SK-N-SH (cell line): ENCODE data around the gene TNK2. TPM values are rescaled to one million over a fixed set of nuclear protein-coding genes. Genes with fewer than 3 reads are reported as not detected.

Experiments
- CTCF ChIA-PET: fragments of 300-600, 350-600 bp; formaldehyde crosslinking; extraction: SDS; loops from one replicate; lab custom pipeline; 2021; lab: Yijun Ruan, JAX
- POLR2A ChIA-PET: fragments of 350-600 bp; sonication (Branson Sonifier 250); formaldehyde crosslinking; extraction: SDS; loops from one replicate; lab custom pipeline; 2020; ENCODE audit warnings: antibody characterized with exemption, inconsistent platforms; lab: Yijun Ruan, JAX
- DNase-seq: peaks from one replicate; pipeline ENCODE4 v3.0.0; 2012
- H2AFZ ChIP-seq: fragments of 200-600 bp; sonication (generic); 2 replicates; pipeline ENCODE4 v1.8.1; 2016; ENCODE audit warnings: antibody characterized with exemption, mild to moderate bottlenecking, low read depth
- H3F3A ChIP-seq: fragments of 200-600 bp; sonication (generic); replicated peaks from 2 replicates; pipeline ENCODE3; 2016; ENCODE audit warnings: antibody characterized with exemption, mild to moderate bottlenecking; ENCODE audit not compliant: insufficient read depth
- H3K27ac ChIP-seq, 2 experiments: fragments of 200-500 bp in 1 of 2; fragments of 200-600 bp in 1 of 2; sonication (Bioruptor generic) in 1 of 2; sonication (generic), shearing (Covaris generic) in 1 of 2; 2 replicates each; pipeline versions ENCODE4 v1.5.1 to v1.6.1; 2014 to 2016; ENCODE audit warnings: low read depth in 2 of 2, inconsistent platforms in 1 of 2, low read length in 1 of 2, mild to moderate bottlenecking in 1 of 2, mixed read lengths in 1 of 2
- H3K27me3 ChIP-seq: fragments of 200-600 bp; sonication (generic), shearing (Covaris generic); 2 replicates; pipeline ENCODE4 v1.6.1; 2016; ENCODE audit warnings: mixed run types; ENCODE audit not compliant: insufficient read depth
- H3K36me3 ChIP-seq, 2 experiments: fragments of 200-500 bp in 1 of 2; fragments of 200-600 bp in 1 of 2; sonication (Bioruptor generic) in 1 of 2; sonication (generic) in 1 of 2; replicated peaks in 1 of 2; 2 replicates each; pipeline versions ENCODE3 to v1.5.1; 2014 to 2016; ENCODE audit warnings: low read length in 1 of 2, mild to moderate bottlenecking in 1 of 2; ENCODE audit not compliant: insufficient read depth in 2 of 2, control insufficient read depth in 1 of 2
- H3K4me1 ChIP-seq, 2 experiments: fragments of 200-500 bp in 1 of 2; fragments of 200-600 bp in 1 of 2; sonication (Bioruptor generic) in 1 of 2; sonication (generic), shearing (Covaris generic) in 1 of 2; 2 replicates each; pipeline versions ENCODE4 v1.5.1 to v1.6.1; 2014 to 2016; ENCODE audit warnings: low read depth in 1 of 2, low read length in 1 of 2, mixed run types in 1 of 2; ENCODE audit not compliant: insufficient read depth in 2 of 2, control insufficient read depth in 1 of 2
- H3K4me2 ChIP-seq: fragments of 200-600 bp; sonication (generic), shearing (Covaris generic); 2 replicates; pipeline ENCODE4 v1.6.1; 2017; ENCODE audit warnings: mixed run types
- H3K4me3 ChIP-seq, 2 experiments: fragments of 200-500 bp in 1 of 2; fragments of 200-600 bp in 1 of 2; sonication (Bioruptor generic) in 1 of 2; sonication (generic), shearing (Covaris generic) in 1 of 2; 2 replicates each; pipeline versions ENCODE4 v1.5.1 to v1.8.1; 2014 to 2016; ENCODE audit warnings: low read depth in 2 of 2, inconsistent platforms in 1 of 2, low read length in 1 of 2, mild to moderate bottlenecking in 1 of 2, mixed read lengths in 1 of 2, moderate library complexity in 1 of 2
- H3K79me2 ChIP-seq: fragments of 200-600 bp; sonication (generic); 2 replicates; pipeline ENCODE4 v1.8.1; 2017; ENCODE audit warnings: mild to moderate bottlenecking; ENCODE audit not compliant: insufficient read depth
- H3K9ac ChIP-seq: fragments of 200-600 bp; sonication (generic); 2 replicates; pipeline ENCODE4 v1.6.1; 2017; ENCODE audit warnings: mixed run types
- H3K9me2 ChIP-seq: fragments of 200-600 bp; sonication (generic); 2 replicates; pipeline ENCODE4 v1.6.1; 2017; ENCODE audit warnings: mixed run types
- H3K9me3 ChIP-seq: fragments of 200-600 bp; sonication (generic); 2 replicates; pipeline ENCODE4 v1.6.1; 2017; ENCODE audit warnings: mixed run types, mild to moderate bottlenecking, moderate library complexity
- H4K20me1 ChIP-seq: fragments of 200-600 bp; sonication (generic); 2 replicates; pipeline ENCODE4 v1.6.1; 2017; ENCODE audit warnings: mild to moderate bottlenecking, mixed run types; ENCODE audit not compliant: insufficient read depth
- CHD2 ChIP-seq: fragments of 150-350 bp; IDR thresholded peaks from 2 replicates; pipeline ENCODE4 v1.6.1; 2018; ENCODE audit warnings: low read length; ENCODE audit not compliant: partially characterized antibody
- ELF1 ChIP-seq: IDR thresholded peaks from 2 replicates; pipeline ENCODE4 v1.4.0; 2012
- EP300 ChIP-seq, 2 experiments: IDR thresholded peaks; 2 replicates each; pipeline versions ENCODE4 v1.4.0 to v1.6.1; 2012; ENCODE audit warnings: borderline replicate concordance in 1 of 2, low read depth in 1 of 2, low read length in 1 of 2
- FOXJ3 ChIP-seq: sonication (generic); formaldehyde crosslinking; IDR thresholded peaks from 2 replicates; pipeline ENCODE4 v1.5.1; 2020; ENCODE audit warnings: mild to moderate bottlenecking, missing genetic modification reagents
- GATA2 ChIP-seq: sonication (generic); formaldehyde crosslinking; IDR thresholded peaks from 2 replicates; pipeline ENCODE4 v1.5.0; 2020; ENCODE audit warnings: mild to moderate bottlenecking, missing genetic modification reagents
- IRF3 ChIP-seq: fragments of 150-350 bp; IDR thresholded peaks from 2 replicates; pipeline ENCODE4 v1.6.1; 2016; ENCODE audit warnings: mild to moderate bottlenecking, low read depth, low read length
- JUND ChIP-seq: IDR thresholded peaks from 2 replicates; pipeline ENCODE4 v1.4.0; 2012
- MEF2A ChIP-seq: IDR thresholded peaks from 2 replicates; pipeline ENCODE4 v1.4.0; 2012; ENCODE audit warnings: low read depth, borderline replicate concordance
- MXI1 ChIP-seq: IDR thresholded peaks from 2 replicates; pipeline ENCODE4 v1.6.1; 2012; ENCODE audit warnings: mild to moderate bottlenecking, low read depth, low read length, improper control_type of control experiment
- RAD21 ChIP-seq: IDR thresholded peaks from 2 replicates; pipeline ENCODE4 v1.6.1; 2012; ENCODE audit warnings: mild to moderate bottlenecking, low read length
- RCOR1 ChIP-seq: fragments of 150-350 bp; IDR thresholded peaks from 2 replicates; pipeline ENCODE4 v1.6.1; 2017; ENCODE audit warnings: antibody characterized with exemption, low read length
- REST ChIP-seq: IDR thresholded peaks from 2 replicates; pipeline ENCODE4 v1.6.1; 2012; ENCODE audit warnings: mild to moderate bottlenecking, low read depth, low read length, moderate library complexity
- RFX5 ChIP-seq: IDR thresholded peaks from 2 replicates; pipeline ENCODE4 v1.6.1; 2012; ENCODE audit warnings: mild to moderate bottlenecking, improper control_type of control experiment, low read length
- RXRA ChIP-seq: IDR thresholded peaks from 2 replicates; pipeline ENCODE4 v1.4.0; 2012; ENCODE audit warnings: low read depth, mild to moderate bottlenecking, borderline replicate concordance
- SIN3A ChIP-seq: IDR thresholded peaks from 2 replicates; pipeline ENCODE4 v1.6.1; 2012; ENCODE audit warnings: low read depth, mild to moderate bottlenecking, low read length, moderate library complexity, borderline replicate concordance
- SMC3 ChIP-seq: IDR thresholded peaks from 2 replicates; pipeline ENCODE4 v1.6.1; 2012; ENCODE audit warnings: low read depth, low read length, improper control_type of control experiment
- TAF1 ChIP-seq: IDR thresholded peaks from 2 replicates; pipeline ENCODE4 v1.6.1; 2012; ENCODE audit warnings: low read depth, mild to moderate bottlenecking, low read length, moderate library complexity, borderline replicate concordance
- YY1 ChIP-seq: IDR thresholded peaks from 2 replicates; pipeline ENCODE4 v1.4.0; 2012; ENCODE audit warnings: low read depth, mild to moderate bottlenecking
- ZBTB33 ChIP-seq: IDR thresholded peaks from 2 replicates; pipeline ENCODE4 v1.4.0; 2012; ENCODE audit warnings: low read depth, borderline replicate concordance
- WGBS: methylation state at CpG from one replicate; pipeline ENCODE4 v1.1.6; 2017; ENCODE audit warnings: low lambda C conversion rate; 5-methylcytosine and 5-hydroxymethylcytosine counted together
- polyA plus RNA-seq, 3 experiments: library from polyadenylated mRNA; depleted of rRNA; stranded (reverse); fragments of >200 nt; gene quantifications; 2 replicates each; pipeline ENCODE4 v1.2.3, GENCODE V29; 2012
- TF ChIP-seq, protein P1 (sequence below): fragments of 200-600 bp; sonication (generic); IDR thresholded peaks from 2 replicates; pipeline ENCODE4 v1.6.1; 2017; ENCODE audit warnings: antibody characterized with exemption, mild to moderate bottlenecking, moderate library complexity

Gene TNK2
- polyA plus RNA-seq, 1 of the 3 experiments (the other 2 are of a cell fraction): 17.3 TPM

- CTCF ChIA-PET: interaction anchor here (8.2 to 16.4 kb wide), 2 partner anchors 41 to 59 kb away, joined by 102 to 606 read pairs; partner anchors contain the start of gene TNK2
- 94% methylated on average over 9 of the region's 9 CpGs for WGBS
- Histone ChIP-seq H3K27ac (no peak overlapping the region), H2AFZ (no peak overlapping the region), H3K9me3 (no peaks in the 10 kb centered on the region), H3K79me2 (no peaks in the 10 kb centered on the region), H3K4me2 (no peak overlapping the region), H4K20me1 (no peaks in the 10 kb centered on the region), H3K4me3 (no peak overlapping the region), H3K36me3 (no peaks in the 10 kb centered on the region), H3F3A (no peaks in the 10 kb centered on the region), H3K9me2 (no peaks in the 10 kb centered on the region), H3K4me1 (peaks cover 0 to 3% of the 10 kb centered on the region in 2 experiments; a peak in 1 of 4 replicates), H3K9ac (no peak overlapping the region), H3K27me3 (no peaks in the 10 kb centered on the region)
- TF ChIP-seq GATA2 (CRISPR knock-in tag): no peak
- TF ChIP-seq RFX5: no peak
- no peak for TF ChIP-seq CHD2
- no peak for TF ChIP-seq ZBTB33
- no peak for TF ChIP-seq JUND
- TF ChIP-seq REST: no peak
- TF ChIP-seq, protein P1, sequence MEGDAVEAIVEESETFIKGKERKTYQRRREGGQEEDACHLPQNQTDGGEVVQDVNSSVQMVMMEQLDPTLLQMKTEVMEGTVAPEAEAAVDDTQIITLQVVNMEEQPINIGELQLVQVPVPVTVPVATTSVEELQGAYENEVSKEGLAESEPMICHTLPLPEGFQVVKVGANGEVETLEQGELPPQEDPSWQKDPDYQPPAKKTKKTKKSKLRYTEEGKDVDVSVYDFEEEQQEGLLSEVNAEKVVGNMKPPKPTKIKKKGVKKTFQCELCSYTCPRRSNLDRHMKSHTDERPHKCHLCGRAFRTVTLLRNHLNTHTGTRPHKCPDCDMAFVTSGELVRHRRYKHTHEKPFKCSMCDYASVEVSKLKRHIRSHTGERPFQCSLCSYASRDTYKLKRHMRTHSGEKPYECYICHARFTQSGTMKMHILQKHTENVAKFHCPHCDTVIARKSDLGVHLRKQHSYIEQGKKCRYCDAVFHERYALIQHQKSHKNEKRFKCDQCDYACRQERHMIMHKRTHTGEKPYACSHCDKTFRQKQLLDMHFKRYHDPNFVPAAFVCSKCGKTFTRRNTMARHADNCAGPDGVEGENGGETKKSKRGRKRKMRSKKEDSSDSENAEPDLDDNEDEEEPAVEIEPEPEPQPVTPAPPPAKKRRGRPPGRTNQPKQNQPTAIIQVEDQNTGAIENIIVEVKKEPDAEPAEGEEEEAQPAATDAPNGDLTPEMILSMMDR: no peak
- no peak for TF ChIP-seq FOXJ3 (CRISPR knock-in tag)
- TF ChIP-seq TAF1: no peak
- TF ChIP-seq ELF1: no peak
- no peak for TF ChIP-seq EP300 (IDR thresholded peaks at IDR 0.05; ENCODE audit: borderline replicate concordance in 1 of 2, low read depth in 1 of 2, low read length in 1 of 2)
- no peak for TF ChIP-seq RAD21
- TF ChIP-seq MEF2A: no peak
- no peak for TF ChIP-seq YY1
- TF ChIP-seq MXI1: no peak
- TF ChIP-seq IRF3: no peak
- no peak for TF ChIP-seq RCOR1
- TF ChIP-seq SMC3: no peak
- no peak for TF ChIP-seq RXRA
- TF ChIP-seq SIN3A: no peak
- POLR2A ChIA-PET: no interaction called here
- DNase-seq: no peak
Observed at GRCh38 chr3:195854628-195855294, 53.6 kb downstream of the TNK2 start.
